Left ventricle myocardium inferior (tissue), 1 donor: Measurements from ENCODE around the gene SLC25A47. TPM values are rescaled to one million over a fixed set of nuclear protein-coding genes. Genes with fewer than 3 reads are reported as not detected.

Experiments
- DNase-seq: peaks from one replicate; pipeline ENCODE4 v3.0.0-alpha.2; 2020
- H3K27ac ChIP-seq: fragments of 200-600 bp; replicated peaks from 2 replicates; pipeline ENCODE4 v1.8.0; 2021
- H3K27me3 ChIP-seq: fragments of 200-600 bp; 2 replicates; pipeline ENCODE4 v1.8.0; 2021; ENCODE audit warnings: low read depth
- H3K36me3 ChIP-seq: fragments of 200-600 bp; 2 replicates; pipeline ENCODE4 v1.8.0; 2021
- H3K4me1 ChIP-seq: fragments of 200-600 bp; 2 replicates; pipeline ENCODE4 v1.8.0; 2021
- H3K4me3 ChIP-seq: fragments of 200-600 bp; 2 replicates; pipeline ENCODE4 v1.8.0; 2021; ENCODE audit warnings: mild to moderate bottlenecking, moderate library complexity
- H3K9me3 ChIP-seq: fragments of 200-600 bp; replicated peaks from 2 replicates; pipeline ENCODE4 v1.8.0; 2021
- CTCF ChIP-seq: fragments of 200-600 bp; IDR thresholded peaks from 2 replicates; pipeline ENCODE4 v1.8.0; 2021; ENCODE audit warnings: antibody characterized with exemption, mild to moderate bottlenecking, borderline replicate concordance
- intact Hi-C: fragments of 100-400 bp; cut with micrococcal nuclease; formaldehyde crosslinking; loops from one replicate; pipeline ENCODE4 v1.11.0; 2022
- total RNA-seq: library from RNA; stranded (reverse); fragmentation: NEBNext Ultra II Directional; extraction: Animal tissue kit (Norgen Biotek cat#: 25700); gene quantifications from one replicate; pipeline ENCODE4 v1.2.1, GENCODE V29; 2021
- donor health status: DM: no; HTN: yes; CAD: no; lungs with severe emphysema.

Gene SLC25A47
- total RNA-seq, 1 donor from 2014 or later, result not detected

- Histone ChIP-seq H3K4me3 (peak overlapping the region; percentile 94), H3K9me3 (no peaks in the 10 kb centered on the region), H3K27ac (peak overlapping the region; percentile 94), H3K27me3 (no peaks in the 10 kb centered on the region), H3K4me1 (peaks cover 79% of the 10 kb centered on the region), H3K36me3 (no peaks in the 10 kb centered on the region)
- no peak for DNase-seq
- intact Hi-C loops, result loop anchor here (10.0 kb wide), 1 partner anchor 91 kb away; the partner anchor contains the start of gene WDR25
- TF ChIP-seq CTCF, result no peak
Observed at GRCh38 chr14:100283984-100284881, 38.9 kb upstream of the SLC25A47 start.

- H3K9me3 ChIP-seq, result no peaks in the 10 kb centered on the region
Observed at GRCh38 chr14:100285021-100285912, 37.9 kb upstream of the SLC25A47 start.

GRCh38 chr14:100285913-100286400 is 37.2 kb upstream of the SLC25A47 start:
- intact Hi-C loops, result loop anchor here (10.0 kb wide), 1 partner anchor 89 kb away; the partner anchor contains the start of gene WDR25
- H3K27me3 ChIP-seq, result no peaks in the 10 kb centered on the region
- TF ChIP-seq CTCF, result no peak
- DNase-seq, result no peak
- H3K9me3 ChIP-seq, result no peaks in the 10 kb centered on the region
- H3K4me1 ChIP-seq, result peaks cover 87% of the 10 kb centered on the region
- H3K36me3 ChIP-seq, result peaks cover under 1% of the 10 kb centered on the region
- H3K27ac ChIP-seq, result peak overlapping the region; percentile 94
- H3K4me3 ChIP-seq, result peak overlapping the region; percentile 94

More at GRCh38 chr14:100285021-100285912, 37.9 kb upstream of the SLC25A47 start:
- peak; percentile 68 for DNase-seq
- peak; percentile 69 for TF ChIP-seq CTCF
- intact Hi-C loops, result loop anchor here (10.0 kb wide), 1 partner anchor 90 kb away; the partner anchor contains the start of gene WDR25
- H3K4me3 ChIP-seq, result peak overlapping the region; percentile 94
- H3K36me3 ChIP-seq, result no peaks in the 10 kb centered on the region
- peaks cover 80% of the 10 kb centered on the region for H3K4me1 ChIP-seq
- H3K27me3 ChIP-seq, result no peaks in the 10 kb centered on the region
- peak overlapping the region; percentile 94 for H3K27ac ChIP-seq

- Histone ChIP-seq H3K9me3 (no peaks in the 10 kb centered on the region), H3K27ac (no peak overlapping the region), H3K36me3 (peaks cover 6% of the 10 kb centered on the region), H3K27me3 (no peaks in the 10 kb centered on the region), H3K4me1 (peaks cover 83% of the 10 kb centered on the region), H3K4me3 (no peak overlapping the region)
- no peak for DNase-seq
- intact Hi-C loops, result loop anchor here (10.0 kb wide), 1 partner anchor 88 kb away; the partner anchor contains the start of gene WDR25
- no peak for TF ChIP-seq CTCF
Observed at GRCh38 chr14:100286484-100287191, 36.5 kb upstream of the SLC25A47 start.
